Endothelial cell of umbilical vein (primary cell): ENCODE results near the gene DLGAP4. TPM values are rescaled to one million over a fixed set of nuclear protein-coding genes. Genes with fewer than 3 reads are reported as not detected.

ENCODE experiments used
- BruUV-seq: library from RNA; stranded (reverse); fragments of 400-500 nt; replicated peaks from 2 replicates; lab custom pipeline; 2021; lab: Mats Ljungman, UMichigan
- CTCF ChIA-PET: fragments of 300-600, 350-600 bp; sonication (Branson Sonifier 250); formaldehyde crosslinking; loops from one replicate; lab custom pipeline; 2021; ENCODE audit warnings: antibody characterized with exemption, inconsistent platforms; lab: Charles Lee
- POLR2A ChIA-PET: fragments of 300-600, 350-600 bp; sonication (Branson Sonifier 250); formaldehyde crosslinking; loops from one replicate; lab custom pipeline; 2021; ENCODE audit warnings: antibody characterized with exemption, inconsistent platforms; lab: Charles Lee
- DNase-seq: peaks from one replicate; pipeline ENCODE4 v3.0.0-alpha.2; 2011; ENCODE audit warnings: low read depth, low spot score
- FAIRE-seq: peaks from 2 replicates; lab custom pipeline; 2011; peaks lifted over from hg19 to GRCh38; lab: Jason Lieb, UNC
- H2AFZ ChIP-seq: 2 replicates; pipeline ENCODE4 v1.6.0; 2012; ENCODE audit warnings: low read depth, low read length, control low read depth, inconsistent platforms
- H3K27ac ChIP-seq: 2 replicates; pipeline ENCODE4 v1.5.1; 2011; ENCODE audit warnings: low read depth, mild to moderate bottlenecking, control low read depth, low read length, moderate library complexity; ENCODE audit not compliant: insufficient read depth
- H3K27me3 ChIP-seq, 2 experiments: 2 replicates each; pipeline versions ENCODE4 v1.6.0 to v1.6.1; 2011; ENCODE audit warnings: low read length in 2 of 2, mixed read lengths in 1 of 2; ENCODE audit not compliant: control insufficient read depth in 2 of 2, insufficient read depth in 2 of 2
- H3K36me3 ChIP-seq, 2 experiments: 2 replicates in 1 of 2; 3 replicates in 1 of 2; pipeline ENCODE4 v1.5.1; 2011; ENCODE audit warnings: low read length in 2 of 2, mild to moderate bottlenecking in 1 of 2, moderate library complexity in 1 of 2; ENCODE audit not compliant: control insufficient read depth in 2 of 2, insufficient read depth in 2 of 2; ENCODE audit errors: extremely low read depth in 1 of 2
- H3K4me1 ChIP-seq: 3 replicates; pipeline ENCODE4 v1.5.1; 2011; ENCODE audit warnings: mild to moderate bottlenecking, low read length; ENCODE audit not compliant: control insufficient read depth, insufficient read depth; ENCODE audit errors: extremely low read depth
- H3K4me2 ChIP-seq: 2 replicates; pipeline ENCODE4 v1.6.1; 2011; ENCODE audit warnings: low read length, control low read depth, mixed read lengths; ENCODE audit not compliant: insufficient read depth
- H3K4me3 ChIP-seq, 3 experiments: fragments of 200-600 bp in 1 of 3; sonication (generic), shearing (Covaris generic) in 1 of 3; replicated peaks in 1 of 3; 2 replicates each; pipeline ENCODE4 v1.5.1; 2011 to 2016; ENCODE audit warnings: control low read depth in 3 of 3, low read length in 3 of 3, mild to moderate bottlenecking in 2 of 3, inconsistent platforms in 1 of 3, low read depth in 1 of 3, moderate library complexity in 1 of 3; ENCODE audit not compliant: insufficient read depth in 1 of 3
- H3K79me2 ChIP-seq: 2 replicates; pipeline ENCODE4 v1.6.0; 2012; ENCODE audit warnings: low read length, inconsistent platforms; ENCODE audit not compliant: control insufficient read depth, insufficient read depth
- H3K9ac ChIP-seq: replicated peaks from 2 replicates; pipeline ENCODE3; 2011; ENCODE audit warnings: low read length, control low read depth; ENCODE audit not compliant: insufficient read depth; ENCODE audit errors: extremely low read depth
- H3K9me1 ChIP-seq: replicated peaks from 3 replicates; pipeline ENCODE4 v1.6.0; 2011; ENCODE audit warnings: mild to moderate bottlenecking, low read length; ENCODE audit not compliant: control insufficient read depth, insufficient read depth; ENCODE audit errors: extremely low read depth
- H3K9me3 ChIP-seq: replicated peaks from 2 replicates; pipeline ENCODE4 v1.5.1; 2012; ENCODE audit warnings: low read length, inconsistent platforms; ENCODE audit not compliant: control insufficient read depth, insufficient read depth
- H4K20me1 ChIP-seq: replicated peaks from 2 replicates; pipeline ENCODE3; 2011; ENCODE audit warnings: mild to moderate bottlenecking, low read length; ENCODE audit not compliant: control insufficient read depth, insufficient read depth; ENCODE audit errors: extremely low read depth
- CTCF ChIP-seq, 2 donors: IDR thresholded peaks; 1 replicate in 1 of 2; 2 replicates in 1 of 2; pipeline ENCODE4 v1.5.1; 2011; ENCODE audit warnings: low read length in 2 of 2, mild to moderate bottlenecking in 2 of 2, moderate library complexity in 2 of 2, control low read depth in 1 of 2, inconsistent platforms in 1 of 2, low read depth in 1 of 2; ENCODE audit not compliant: insufficient read depth in 1 of 2; ENCODE audit errors: extremely low read depth in 1 of 2
- EZH2 ChIP-seq: IDR thresholded peaks from 2 replicates; pipeline ENCODE4 v1.6.1; 2012; ENCODE audit warnings: borderline replicate concordance, low read depth, mild to moderate bottlenecking, moderate library complexity, low read length, inconsistent platforms; ENCODE audit not compliant: severe bottlenecking
- FOS ChIP-seq: IDR thresholded peaks from 2 replicates; pipeline ENCODE4 v1.6.1; 2011; ENCODE audit warnings: mild to moderate bottlenecking, low read length, moderate library complexity, borderline replicate concordance; ENCODE audit not compliant: insufficient read depth
- GATA2 ChIP-seq: IDR thresholded peaks from 2 replicates; pipeline ENCODE4 v1.7.0; 2011; ENCODE audit warnings: low read depth, mild to moderate bottlenecking, moderate library complexity, mixed read lengths, low read length; ENCODE audit not compliant: insufficient read length, insufficient read depth
- JUN ChIP-seq: IDR thresholded peaks from 2 replicates; pipeline ENCODE4 v1.6.1; 2011; ENCODE audit warnings: borderline replicate concordance, low read depth; ENCODE audit not compliant: insufficient read length, insufficient read depth
- MAX ChIP-seq: IDR thresholded peaks from 2 replicates; pipeline ENCODE4 v1.6.1; 2011; ENCODE audit not compliant: insufficient read depth, insufficient read length
- MYC ChIP-seq: IDR thresholded peaks from one replicate; pipeline ENCODE4 v1.6.1; 2011; ENCODE audit warnings: mild to moderate bottlenecking, low read depth, low read length
- POLR2A ChIP-seq: IDR thresholded peaks from 2 replicates; pipeline ENCODE4 v1.6.1; 2012; ENCODE audit warnings: low read depth, mild to moderate bottlenecking, control low read depth, low read length
- POLR2AphosphoS5 ChIP-seq: IDR thresholded peaks from 2 replicates; pipeline ENCODE4 v1.6.1; 2012; ENCODE audit warnings: low read depth, mild to moderate bottlenecking, control low read depth, low read length, moderate library complexity; ENCODE audit not compliant: insufficient read depth
- dilution Hi-C: fragments of 300-500 bp; cut with MboI; formaldehyde crosslinking; loops from one replicate; pipeline ENCODE4 v1.15.0; 2019; ENCODE audit warnings: low sequenced_read_pairs; ENCODE audit not compliant: extremely low pct_ligation_motif_present
- intact Hi-C: fragments of 100-400 bp; cut with micrococcal nuclease; formaldehyde crosslinking; loops from one replicate; pipeline ENCODE4 v1.10.0; 2022
- polyA plus RNA-seq, 4 experiments: library from polyadenylated mRNA; depleted of rRNA in 3 of 4; stranded (reverse) in 3 of 4; unstranded in 1 of 4; fragments of >200 nt; gene quantifications; 2 replicates each; pipeline versions ENCODE4 v1.2.1 to v1.2.3, GENCODE V29; 2011 to 2012; ENCODE audit warnings: missing spikeins in 1 of 4
- total RNA-seq: library from RNA; stranded (reverse); gene quantifications from 2 replicates; pipeline ENCODE4 v1.2.3, GENCODE V29; 2021

DLGAP4 gene
- total and polyA plus RNA-seq, 2 donors (not counting 3 experiments of a cell fraction or from before 2014, with no cell fraction given), result 57.5 to 125 TPM

GRCh38 chr20:36336204-36336603, 30.1 kb downstream of the DLGAP4 start:
- H3K27ac ChIP-seq, result no peak overlapping the region
- H3K4me2 ChIP-seq, result no peak overlapping the region
- H3K27me3 ChIP-seq, result peaks cover 0 to 8% of the 10 kb centered on the region in 2 experiments
- H3K9me3 ChIP-seq, result no peaks in the 10 kb centered on the region
- no peak overlapping the region for H2AFZ ChIP-seq
- CTCF ChIA-PET, result no interaction called here
- no peak for FAIRE-seq
- H3K4me3 ChIP-seq, result no peak overlapping the region
- H3K9ac ChIP-seq, result no peak overlapping the region
- no TSS peak for BruUV-seq
- intact Hi-C loops (no loop called here), dilution Hi-C loops (no loop called here)
- POLR2A ChIA-PET, result no interaction called here
- TF ChIP-seq JUN (no peak), POLR2A (no peak), GATA2 (no peak), POLR2AphosphoS5 (no peak), FOS (no peak), MYC (no peak), EZH2 (no peak), MAX (no peak), CTCF (IDR thresholded peaks at IDR 0.05; ENCODE audit: extremely low read depth in 1 of 2, insufficient read depth in 1 of 2, low read depth in 1 of 2, low read length in 2 of 2) (no peak)
- DNase-seq, result no peak
- H3K9me1 ChIP-seq, result no peaks in the 10 kb centered on the region
- H3K79me2 ChIP-seq, result no peaks in the 10 kb centered on the region
- H3K4me1 ChIP-seq, result no peaks in the 10 kb centered on the region
- no peaks in the 10 kb centered on the region for H3K36me3 ChIP-seq
- no peaks in the 10 kb centered on the region for H4K20me1 ChIP-seq
